PC-9 (cell line): Measurements from ENCODE around the gene BCKDK. TPM values are rescaled to one million over a fixed set of nuclear protein-coding genes. Genes with fewer than 3 reads are reported as not detected.

ENCODE experiments used
- BruUV-seq: library from RNA; stranded (reverse); fragments of 400-500 nt; replicated peaks from 2 replicates; lab custom pipeline; 2021; lab: Mats Ljungman, UMichigan
- CTCF ChIA-PET: fragments of 300-600 bp; sonication (Branson Sonifier 250); formaldehyde crosslinking; loops from one replicate; lab custom pipeline; 2022; ENCODE audit warnings: antibody characterized with exemption; lab: Charles Lee
- POLR2A ChIA-PET: fragments of 300-600 bp; sonication (Branson Sonifier 250); formaldehyde crosslinking; loops from one replicate; lab custom pipeline; 2022; ENCODE audit warnings: antibody characterized with exemption; ENCODE audit not compliant: unreplicated experiment; lab: Charles Lee
- DNase-seq, 2 experiments: peaks; one replicate each; pipeline versions ENCODE4 v3.0.0 to v3.0.0-alpha.2; 2015 to 2022; ENCODE audit warnings: mixed read lengths in 1 of 2
- H2AFZ ChIP-seq: fragments of 200-600 bp; sonication (generic); 2 replicates; pipeline ENCODE4 v1.8.1; 2017; ENCODE audit warnings: antibody characterized with exemption
- H3F3A ChIP-seq: fragments of 200-600 bp; sonication (generic); 2 replicates; pipeline ENCODE4 v1.8.1; 2017; ENCODE audit warnings: antibody characterized with exemption, mild to moderate bottlenecking, low read depth; ENCODE audit not compliant: insufficient read depth
- H3K27ac ChIP-seq: fragments of 200-600 bp; sonication (generic); 2 replicates; pipeline ENCODE4 v1.6.1; 2016; ENCODE audit warnings: mixed run types
- H3K27me3 ChIP-seq: fragments of 200-600 bp; sonication (generic); 2 replicates; pipeline ENCODE4 v1.6.1; 2016; ENCODE audit warnings: low read depth, mixed run types; ENCODE audit not compliant: insufficient read depth
- H3K36me3 ChIP-seq: fragments of 200-600 bp; sonication (generic); 2 replicates; pipeline ENCODE4 v1.6.1; 2016; ENCODE audit warnings: low read depth, mixed run types
- H3K4me1 ChIP-seq: fragments of 200-600 bp; sonication (generic); replicated peaks from 2 replicates; pipeline ENCODE4 v1.6.1; 2016; ENCODE audit warnings: mixed run types; ENCODE audit not compliant: insufficient read depth
- H3K4me2 ChIP-seq: fragments of 200-600 bp; sonication (generic); 2 replicates; pipeline ENCODE4 v1.6.1; 2017; ENCODE audit warnings: mixed run types
- H3K4me3 ChIP-seq: fragments of 200-600 bp; sonication (generic); 2 replicates; pipeline ENCODE4 v1.6.1; 2016; ENCODE audit warnings: mixed run types
- H3K79me2 ChIP-seq: fragments of 200-600 bp; sonication (generic); 2 replicates; pipeline ENCODE4 v1.6.1; 2017; ENCODE audit warnings: low read depth, mixed run types
- H3K9me2 ChIP-seq: fragments of 200-600 bp; sonication (generic); 2 replicates; pipeline ENCODE4 v1.8.1; 2017; ENCODE audit warnings: mild to moderate bottlenecking; ENCODE audit not compliant: insufficient read depth
- H3K9me3 ChIP-seq: fragments of 200-600 bp; sonication (generic); 2 replicates; pipeline ENCODE4 v1.8.1; 2016; ENCODE audit warnings: low read depth; ENCODE audit not compliant: insufficient read depth
- H4K20me1 ChIP-seq: fragments of 200-600 bp; sonication (generic); 2 replicates; pipeline ENCODE4 v1.8.1; 2017; ENCODE audit not compliant: insufficient read depth
- EZH2 ChIP-seq: fragments of 200-600 bp; sonication (generic); IDR thresholded peaks from 2 replicates; pipeline ENCODE4 v1.8.0; 2017; ENCODE audit warnings: antibody characterized with exemption, low read depth
- intact Hi-C: fragments of 100-400 bp; cut with micrococcal nuclease; formaldehyde crosslinking; loops from one replicate; pipeline ENCODE4 v1.10.0; 2022; ENCODE audit not compliant: unreplicated experiment
- total RNA-seq: library from RNA; stranded (reverse); gene quantifications from 2 replicates; pipeline ENCODE4 v1.2.3, GENCODE V29; 2021
- TF ChIP-seq, protein P1 (sequence below): fragments of 200-600 bp; sonication (generic); conservative IDR thresholded peaks from 2 replicates; pipeline ENCODE4 v1.6.1; 2017; ENCODE audit warnings: mixed run types, antibody characterized with exemption, mild to moderate bottlenecking, moderate library complexity

Gene BCKDK
- total RNA-seq, 1 experiment from 2014 or later, result 41.5 TPM

DNA sequence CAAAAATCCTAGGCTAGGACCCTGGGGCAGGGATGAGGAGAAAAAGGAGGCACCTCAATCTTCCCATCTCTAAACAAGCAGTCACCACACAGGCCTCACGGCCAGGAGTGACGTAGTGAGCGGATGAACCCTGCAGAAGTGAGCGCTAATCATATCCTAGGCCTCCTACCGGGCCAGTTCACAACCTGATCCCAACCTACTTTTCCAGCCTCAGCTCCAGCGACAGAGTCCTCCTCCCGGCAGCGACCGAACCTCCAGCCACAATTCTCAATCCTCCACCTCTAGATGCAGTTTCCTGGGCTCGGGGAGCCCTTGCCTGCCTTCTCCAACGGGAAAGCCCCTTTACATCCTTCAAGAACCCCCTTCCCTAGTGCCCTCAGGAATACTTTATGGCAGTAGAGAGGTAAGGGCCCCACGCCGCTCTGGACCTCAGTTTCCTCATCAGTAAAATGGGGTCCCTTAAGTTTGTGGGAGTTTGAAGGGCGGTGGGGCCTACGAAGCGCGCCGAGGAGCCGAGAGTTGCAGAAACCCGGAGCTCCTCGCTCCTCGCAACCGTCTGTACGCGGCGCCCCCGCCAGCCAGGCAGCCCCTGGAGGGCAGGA lies 35.5 kb upstream of the BCKDK start:
- Histone ChIP-seq H3K4me3 (peak overlapping the region; percentile 89), H3K27ac (0 out of 2 replicates have a peak overlapping the region, but pooled peaks have one; percentile 62), H3F3A (peaks cover 4% of the 10 kb centered on the region; the same call in 1 of the 2 replicates), H3K9me3 (no peaks in the 10 kb centered on the region), H3K36me3 (no peaks in the 10 kb centered on the region), H4K20me1 (peaks cover 4% of the 10 kb centered on the region; the same call in 1 of the 2 replicates), H3K4me1 (peaks cover 20% of the 10 kb centered on the region), H3K4me2 (peak overlapping the region; percentile 89), H3K9me2 (no peaks in the 10 kb centered on the region), H2AFZ (peak overlapping the region; percentile 93), H3K79me2 (peaks cover 84% of the 10 kb centered on the region), H3K27me3 (no peaks in the 10 kb centered on the region)
- TF ChIP-seq, protein P1, sequence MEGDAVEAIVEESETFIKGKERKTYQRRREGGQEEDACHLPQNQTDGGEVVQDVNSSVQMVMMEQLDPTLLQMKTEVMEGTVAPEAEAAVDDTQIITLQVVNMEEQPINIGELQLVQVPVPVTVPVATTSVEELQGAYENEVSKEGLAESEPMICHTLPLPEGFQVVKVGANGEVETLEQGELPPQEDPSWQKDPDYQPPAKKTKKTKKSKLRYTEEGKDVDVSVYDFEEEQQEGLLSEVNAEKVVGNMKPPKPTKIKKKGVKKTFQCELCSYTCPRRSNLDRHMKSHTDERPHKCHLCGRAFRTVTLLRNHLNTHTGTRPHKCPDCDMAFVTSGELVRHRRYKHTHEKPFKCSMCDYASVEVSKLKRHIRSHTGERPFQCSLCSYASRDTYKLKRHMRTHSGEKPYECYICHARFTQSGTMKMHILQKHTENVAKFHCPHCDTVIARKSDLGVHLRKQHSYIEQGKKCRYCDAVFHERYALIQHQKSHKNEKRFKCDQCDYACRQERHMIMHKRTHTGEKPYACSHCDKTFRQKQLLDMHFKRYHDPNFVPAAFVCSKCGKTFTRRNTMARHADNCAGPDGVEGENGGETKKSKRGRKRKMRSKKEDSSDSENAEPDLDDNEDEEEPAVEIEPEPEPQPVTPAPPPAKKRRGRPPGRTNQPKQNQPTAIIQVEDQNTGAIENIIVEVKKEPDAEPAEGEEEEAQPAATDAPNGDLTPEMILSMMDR, result no peak
- no peak for TF ChIP-seq EZH2
- peak in 1 of 2 experiments; percentile 24 for DNase-seq
- POLR2A ChIA-PET, result interaction anchor here (0.5 to 1.7 kb wide), 3 partner anchors 45 to 501 kb away, joined by 3 to 16 read pairs (median 5); partner anchors contain the start of genes FUS, KAT8 and ZNF688
- CTCF ChIA-PET, result interaction anchor here (0.6 to 1.3 kb wide), 2 partner anchors 19 to 87 kb away, joined by 4 to 5 read pairs; partner anchors contain the start of gene HSD3B7
- intact Hi-C loops, result loop anchor here (2.0 kb wide), 1 partner anchor 380 kb away; no protein-coding TSS in a partner anchor
- TSS peak; percentile 55 for BruUV-seq

DNA sequence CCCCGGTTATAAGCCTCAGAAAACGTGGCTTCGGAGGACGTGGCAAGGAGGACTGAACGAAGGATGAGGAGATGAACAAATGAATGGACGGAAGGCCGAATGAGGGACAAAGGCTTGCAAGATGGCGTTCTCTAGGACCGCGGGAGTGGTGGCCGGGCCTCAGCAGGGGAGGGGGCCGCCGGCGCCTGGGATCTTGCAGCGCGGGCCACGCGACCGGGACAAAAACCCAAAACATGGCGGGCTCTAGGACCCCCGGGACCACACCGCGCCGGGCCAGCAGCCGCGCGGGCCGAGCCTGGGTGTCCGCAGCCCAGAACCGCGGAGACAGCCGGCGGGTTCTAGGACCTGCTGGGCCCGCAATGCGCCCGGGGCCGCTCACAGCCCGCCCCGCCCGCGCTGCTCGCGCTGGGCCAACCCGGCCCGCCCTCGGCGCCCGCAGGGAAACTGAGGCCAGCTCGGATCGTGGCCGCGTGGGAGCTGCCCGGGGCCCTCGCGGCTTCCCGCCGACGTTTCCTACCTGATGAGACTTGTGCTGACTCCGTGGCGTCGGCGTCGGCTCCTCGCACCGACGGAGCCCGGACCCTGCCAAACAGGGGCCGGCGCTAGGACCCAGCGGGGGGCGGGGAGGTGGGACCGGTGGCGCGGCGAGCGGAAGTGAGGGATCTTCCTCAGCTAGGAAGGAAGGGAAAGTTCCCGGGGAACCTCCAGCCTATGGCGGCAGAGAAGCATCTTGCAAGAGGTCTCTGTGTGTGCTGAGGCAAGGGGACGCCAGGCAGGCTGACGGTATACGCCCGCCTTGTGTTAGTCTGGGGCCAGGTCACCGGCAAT lies 34.8 kb upstream of the BCKDK start:
- no TSS peak for BruUV-seq
- Histone ChIP-seq H4K20me1 (peaks cover 7% of the 10 kb centered on the region), H3K4me3 (peak overlapping the region; percentile 89), H3K4me1 (peaks cover 20% of the 10 kb centered on the region), H3K79me2 (peaks cover 82% of the 10 kb centered on the region), H3K27ac (peak overlapping the region; percentile 62), H3K36me3 (no peaks in the 10 kb centered on the region), H3K9me2 (no peaks in the 10 kb centered on the region), H3K27me3 (no peaks in the 10 kb centered on the region), H3K9me3 (no peaks in the 10 kb centered on the region), H2AFZ (peak overlapping the region; percentile 93), H3K4me2 (peak overlapping the region; percentile 89), H3F3A (peaks cover 4% of the 10 kb centered on the region; the same call in 1 of the 2 replicates)
- TF ChIP-seq, protein P1, result no peak
- no peak for TF ChIP-seq EZH2
- ChIA-PET CTCF (interaction anchor here (0.6 to 1.6 kb wide), 3 partner anchors 51 to 88 kb away, joined by 7 to 21 read pairs (median 16); partner anchors contain the start of gene HSD3B7), POLR2A (interaction anchor here (0.6 to 1.7 kb wide), 12 partner anchors 27 to 1039 kb away, joined by 3 to 16 read pairs (median 4); partner anchors contain the start of genes CTF1, KAT8, PRSS8 and ZNF688)
- peak; percentile 85 to 95 for DNase-seq
- intact Hi-C loops, result loop anchor here (2.0 kb wide), 1 partner anchor 379 kb away; no protein-coding TSS in a partner anchor
